Osteoblast (primary cell): ENCODE results near the gene UCP2. TPM values are rescaled to one million over a fixed set of nuclear protein-coding genes. Genes with fewer than 3 reads are reported as not detected.
A peak's percentile ranks its signal among the peaks of the same experiment; 100 is the strongest.

ENCODE experiments used
- DNase-seq: peaks from one replicate; pipeline ENCODE4 v3.0.0; 2011; ENCODE audit warnings: low spot score, mixed read lengths; ENCODE audit not compliant: insufficient read length; ENCODE audit errors: missing footprints
- H2AFZ ChIP-seq: 2 replicates; pipeline ENCODE4 v1.6.0; 2011; ENCODE audit warnings: mild to moderate bottlenecking, low read length
- H3K27ac ChIP-seq: 2 replicates; pipeline ENCODE4 v1.5.1; 2011; ENCODE audit warnings: mild to moderate bottlenecking, low read depth, low read length, moderate library complexity
- H3K27me3 ChIP-seq: 2 replicates; pipeline ENCODE4 v1.6.0; 2012; ENCODE audit warnings: mild to moderate bottlenecking, control low read depth, inconsistent platforms, low read length, moderate library complexity; ENCODE audit not compliant: insufficient read depth
- H3K36me3 ChIP-seq: 2 replicates; pipeline ENCODE4 v1.5.1; 2011; ENCODE audit warnings: mild to moderate bottlenecking, low read length, control low read depth, moderate library complexity; ENCODE audit not compliant: insufficient read depth
- H3K4me1 ChIP-seq: 2 replicates; pipeline ENCODE4 v1.5.1; 2011; ENCODE audit warnings: mild to moderate bottlenecking, low read length, control low read depth, moderate library complexity; ENCODE audit not compliant: insufficient read depth
- H3K4me2 ChIP-seq: 2 replicates; pipeline ENCODE4 v1.6.0; 2011; ENCODE audit warnings: mild to moderate bottlenecking, low read length; ENCODE audit not compliant: insufficient read depth
- H3K4me3 ChIP-seq: fragments of 200-600 bp; sonication (generic); 3 replicates; pipeline ENCODE4 v1.5.1; 2012; ENCODE audit warnings: mild to moderate bottlenecking, low read length, inconsistent platforms; ENCODE audit not compliant: insufficient read depth
- H3K79me2 ChIP-seq: 2 replicates; pipeline ENCODE4 v1.6.0; 2012; ENCODE audit warnings: mild to moderate bottlenecking, low read length, control low read depth, inconsistent platforms; ENCODE audit not compliant: insufficient read depth
- H3K9me3 ChIP-seq: 2 replicates; pipeline ENCODE4 v1.5.1; 2011; ENCODE audit warnings: low read depth, low read length, control low read depth
- H4K20me1 ChIP-seq: 2 replicates; pipeline ENCODE4 v1.6.0; 2012; ENCODE audit warnings: mild to moderate bottlenecking, low read length, control low read depth; ENCODE audit not compliant: insufficient read depth
- total RNA-seq: library from RNA; depleted of rRNA; stranded (reverse); fragments of >200 nt; gene quantifications from 2 replicates; pipeline ENCODE4 v1.2.3, GENCODE V29; 2012
- TF ChIP-seq, protein P1 (sequence below): IDR thresholded peaks from 2 replicates; pipeline ENCODE4 v1.5.1; 2011; ENCODE audit warnings: mild to moderate bottlenecking, low read depth, low read length, moderate library complexity; ENCODE audit errors: extremely low read depth

Gene UCP2
- total RNA-seq, 1 donor = under 0.01 TPM

DNA sequence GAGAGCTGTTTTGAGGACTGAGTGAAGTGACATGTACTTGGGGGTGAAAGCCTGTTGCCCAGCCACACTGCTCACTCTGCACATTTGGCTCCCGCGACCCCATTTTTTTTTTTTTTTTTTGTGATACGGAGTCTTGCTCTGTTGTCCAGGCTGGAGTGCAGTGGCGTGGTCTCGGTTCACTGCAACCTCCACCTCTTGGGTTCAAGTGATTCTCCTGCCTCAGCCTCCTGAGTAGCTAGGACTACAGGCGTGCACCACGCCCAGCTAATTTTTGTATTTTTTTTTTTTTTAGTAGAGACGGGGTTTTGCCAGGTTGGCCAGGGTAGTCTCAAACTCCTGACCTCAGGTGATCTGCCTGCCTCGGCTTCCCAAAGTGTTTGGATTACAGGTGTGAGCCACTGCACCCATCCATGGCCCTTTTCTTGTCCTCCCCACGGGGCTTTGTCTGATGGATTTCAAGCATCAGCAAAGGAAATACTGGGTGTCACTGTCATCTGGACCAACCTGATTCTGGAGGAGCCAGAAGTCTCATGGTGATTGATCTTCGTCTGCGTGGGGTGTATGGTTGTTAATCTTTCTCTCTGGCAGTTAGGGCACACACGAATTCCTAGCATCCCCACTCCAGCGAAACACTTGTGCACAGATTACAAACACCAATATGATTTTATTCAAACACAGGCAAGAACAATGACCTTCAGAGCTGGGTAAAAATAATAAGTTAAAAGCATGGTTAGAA, 29.6 kb upstream of the UCP2 start:
- no peak overlapping the region for H3K27ac ChIP-seq
- H3K4me1 ChIP-seq = peaks cover 6% of the 10 kb centered on the region
- H3K27me3 ChIP-seq = no peaks in the 10 kb centered on the region
- peaks cover 5% of the 10 kb centered on the region for H3K36me3 ChIP-seq
- no peaks in the 10 kb centered on the region for H3K79me2 ChIP-seq
- no peak overlapping the region for H2AFZ ChIP-seq
- DNase-seq = no peak
- H3K9me3 ChIP-seq = no peaks in the 10 kb centered on the region
- no peak overlapping the region for H3K4me3 ChIP-seq
- no peaks in the 10 kb centered on the region for H4K20me1 ChIP-seq
- no peak overlapping the region for H3K4me2 ChIP-seq
- TF ChIP-seq, protein P1, sequence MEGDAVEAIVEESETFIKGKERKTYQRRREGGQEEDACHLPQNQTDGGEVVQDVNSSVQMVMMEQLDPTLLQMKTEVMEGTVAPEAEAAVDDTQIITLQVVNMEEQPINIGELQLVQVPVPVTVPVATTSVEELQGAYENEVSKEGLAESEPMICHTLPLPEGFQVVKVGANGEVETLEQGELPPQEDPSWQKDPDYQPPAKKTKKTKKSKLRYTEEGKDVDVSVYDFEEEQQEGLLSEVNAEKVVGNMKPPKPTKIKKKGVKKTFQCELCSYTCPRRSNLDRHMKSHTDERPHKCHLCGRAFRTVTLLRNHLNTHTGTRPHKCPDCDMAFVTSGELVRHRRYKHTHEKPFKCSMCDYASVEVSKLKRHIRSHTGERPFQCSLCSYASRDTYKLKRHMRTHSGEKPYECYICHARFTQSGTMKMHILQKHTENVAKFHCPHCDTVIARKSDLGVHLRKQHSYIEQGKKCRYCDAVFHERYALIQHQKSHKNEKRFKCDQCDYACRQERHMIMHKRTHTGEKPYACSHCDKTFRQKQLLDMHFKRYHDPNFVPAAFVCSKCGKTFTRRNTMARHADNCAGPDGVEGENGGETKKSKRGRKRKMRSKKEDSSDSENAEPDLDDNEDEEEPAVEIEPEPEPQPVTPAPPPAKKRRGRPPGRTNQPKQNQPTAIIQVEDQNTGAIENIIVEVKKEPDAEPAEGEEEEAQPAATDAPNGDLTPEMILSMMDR = no peak

DNA sequence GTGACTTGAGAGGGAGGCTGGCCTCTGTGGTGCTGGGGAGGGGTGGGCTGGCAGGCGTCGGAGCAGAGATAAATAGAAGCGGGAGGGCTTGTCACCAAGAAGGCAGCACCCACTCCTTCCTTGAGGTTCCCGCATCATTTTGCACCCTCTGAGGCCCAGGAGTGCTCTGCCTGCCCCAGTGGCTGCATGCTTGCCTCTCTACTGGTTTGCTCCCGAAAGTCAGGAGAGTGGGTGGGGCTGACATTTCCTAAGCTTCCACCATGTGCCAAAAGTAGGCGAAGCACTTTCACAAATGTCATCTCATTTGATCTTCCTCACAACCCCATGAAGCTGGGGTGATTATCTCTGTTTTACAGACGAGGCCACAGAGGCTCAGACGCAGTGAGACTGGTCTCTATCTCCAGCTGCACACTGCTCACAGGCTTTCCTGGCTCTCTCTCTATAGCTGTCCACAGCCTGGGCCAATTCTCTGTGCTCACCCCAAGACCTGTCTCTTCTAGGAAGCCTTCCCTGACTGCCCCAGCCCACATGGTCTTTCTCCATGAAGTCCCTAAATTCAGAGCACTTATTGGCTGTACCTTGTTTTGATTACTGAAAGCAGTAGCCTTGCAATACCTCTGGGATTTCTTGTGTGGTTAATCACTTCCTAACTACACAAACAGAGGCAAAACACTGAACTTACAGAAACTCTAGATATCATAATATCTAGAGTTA, 28.9 kb upstream of the UCP2 start:
- no peaks in the 10 kb centered on the region for H3K27me3 ChIP-seq
- H2AFZ ChIP-seq = no peak overlapping the region
- TF ChIP-seq, protein P1 = no peak
- no peak overlapping the region for H3K4me2 ChIP-seq
- H3K27ac ChIP-seq = peak overlapping the region; percentile 26
- H3K36me3 ChIP-seq = peaks cover 5% of the 10 kb centered on the region
- no peak overlapping the region for H3K4me3 ChIP-seq
- H3K4me1 ChIP-seq = peaks cover 6% of the 10 kb centered on the region
- DNase-seq = peak; percentile 79
- no peaks in the 10 kb centered on the region for H4K20me1 ChIP-seq
- H3K9me3 ChIP-seq = no peaks in the 10 kb centered on the region
- no peaks in the 10 kb centered on the region for H3K79me2 ChIP-seq

DNA sequence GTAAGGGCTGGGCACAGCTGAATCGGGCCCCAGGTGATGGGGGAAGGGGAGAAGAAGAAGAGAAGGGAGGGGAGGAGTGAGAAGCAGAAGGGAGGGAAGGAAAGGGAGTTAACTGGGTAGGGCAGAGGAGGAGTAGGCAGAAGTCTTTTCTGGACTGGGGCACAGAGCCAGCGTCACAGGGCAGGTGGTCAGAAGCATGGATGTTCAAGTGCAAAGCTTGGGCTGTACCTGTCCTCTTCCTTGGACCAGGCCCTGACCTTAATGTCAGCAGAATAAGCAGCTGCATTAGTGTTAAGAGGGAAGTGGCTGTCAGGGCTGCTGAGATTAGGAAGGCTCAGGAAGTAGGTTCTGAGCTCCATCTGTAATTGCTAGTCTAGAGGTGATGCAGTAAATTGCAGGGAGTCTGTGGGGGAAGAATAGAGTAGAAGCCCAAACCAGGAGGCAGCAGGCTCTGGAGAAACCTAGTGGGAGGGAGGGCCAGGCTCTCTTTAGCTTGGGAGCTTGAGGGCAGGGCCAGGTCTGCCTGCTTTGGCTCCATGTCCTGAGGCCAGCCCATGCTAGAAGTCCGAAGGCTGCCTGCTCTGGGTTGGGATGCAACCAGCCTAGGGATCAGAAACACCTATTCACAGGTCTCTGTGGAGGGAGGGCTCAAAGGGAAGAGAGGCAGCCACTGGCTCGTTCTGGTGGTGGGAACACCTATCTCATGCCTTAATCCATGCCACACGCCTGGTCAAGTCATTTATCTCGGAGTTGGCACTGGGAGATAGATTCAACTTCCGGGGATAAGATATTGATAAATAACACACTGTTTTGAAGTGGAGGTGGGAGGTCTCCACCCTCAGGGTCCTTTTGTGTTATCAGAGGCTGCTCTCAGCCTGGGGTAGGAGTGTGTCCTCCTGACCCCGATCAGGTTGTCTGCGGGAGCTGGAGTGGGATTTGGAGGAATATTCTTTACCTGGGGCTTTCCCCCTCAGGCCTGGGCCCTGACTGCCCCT, 28.0 kb upstream of the UCP2 start:
- no peak for DNase-seq
- Histone ChIP-seq H3K4me1 (peaks cover 6% of the 10 kb centered on the region), H3K4me2 (no peak overlapping the region), H3K27me3 (no peaks in the 10 kb centered on the region), H3K27ac (no peak overlapping the region), H3K9me3 (no peaks in the 10 kb centered on the region), H3K4me3 (no peak overlapping the region), H4K20me1 (no peaks in the 10 kb centered on the region), H3K79me2 (no peaks in the 10 kb centered on the region), H2AFZ (no peak overlapping the region), H3K36me3 (peaks cover 5% of the 10 kb centered on the region)
- TF ChIP-seq, protein P1 = no peak
